DMS53 (cell line): ENCODE results near the gene NTM.

Experiments used
- DNase-seq: peaks from one replicate; lab custom pipeline; 2025; lab: John Stamatoyannopoulos, UW

The NTM gene

DNA sequence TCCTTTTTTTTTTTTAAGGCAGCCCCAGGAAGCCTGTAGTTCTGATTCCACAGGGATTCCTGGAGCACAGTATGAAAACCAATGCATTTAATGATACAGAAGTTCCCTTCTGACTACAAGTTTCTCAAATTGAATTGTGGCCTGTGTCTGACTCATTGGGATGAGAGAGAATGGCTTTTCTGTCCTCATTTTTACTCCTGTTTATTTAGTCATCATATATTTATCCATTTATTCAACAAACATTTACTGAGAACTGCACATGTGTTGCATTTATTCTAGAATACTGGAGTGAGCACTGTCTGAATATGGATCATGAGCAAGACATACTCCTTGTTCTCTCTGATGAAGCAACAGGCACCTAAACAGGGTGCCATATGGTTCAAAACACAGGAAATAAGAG, 231.2 kb downstream of the NTM start:
- DNase-seq: no peak

DNA sequence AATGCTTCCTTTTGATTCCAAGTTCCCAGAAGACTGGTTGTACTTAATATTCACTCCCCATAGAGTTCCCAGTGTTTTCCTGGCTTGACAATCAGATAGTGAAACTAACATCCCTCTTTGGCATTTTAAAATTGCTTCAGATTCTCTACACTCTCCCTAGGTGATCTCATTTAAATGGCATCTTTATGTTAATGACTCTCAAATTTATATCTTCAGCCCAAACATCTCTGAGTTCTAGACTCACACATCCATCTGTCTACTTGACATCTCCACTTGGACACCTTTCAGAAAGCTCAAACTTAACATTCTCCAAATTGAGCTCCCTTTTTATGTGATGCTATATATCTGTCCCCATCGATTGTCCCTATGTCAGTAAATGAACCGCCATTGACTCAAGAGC, 232.0 kb downstream of the NTM start:
- no peak for DNase-seq

DNA sequence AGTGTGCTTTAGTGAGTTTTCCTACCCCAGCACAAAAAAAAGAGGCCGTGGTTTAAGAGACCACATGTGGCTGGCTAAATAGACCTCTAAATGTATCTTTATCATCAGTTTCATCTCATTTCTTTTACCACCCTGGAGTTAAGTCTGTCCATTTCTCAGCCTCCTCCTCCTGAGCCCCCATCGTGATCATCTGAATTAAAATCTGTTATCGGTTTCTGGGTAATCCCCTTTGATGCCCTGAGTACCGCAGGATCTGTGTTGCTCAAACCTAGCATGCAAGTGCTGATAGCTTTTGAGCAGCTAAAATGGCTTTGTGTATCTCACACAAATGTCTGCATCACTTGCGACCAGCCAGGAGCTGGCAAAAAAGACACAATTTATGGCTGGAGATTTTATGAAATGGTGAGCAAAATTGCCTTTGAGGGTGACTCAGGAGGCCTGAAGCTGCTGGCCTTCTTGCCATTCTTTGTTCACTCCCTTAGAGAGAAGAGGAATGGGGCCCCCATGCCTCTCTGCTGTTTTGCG, 236.5 kb downstream of the NTM start:
- no peak for DNase-seq

DNA sequence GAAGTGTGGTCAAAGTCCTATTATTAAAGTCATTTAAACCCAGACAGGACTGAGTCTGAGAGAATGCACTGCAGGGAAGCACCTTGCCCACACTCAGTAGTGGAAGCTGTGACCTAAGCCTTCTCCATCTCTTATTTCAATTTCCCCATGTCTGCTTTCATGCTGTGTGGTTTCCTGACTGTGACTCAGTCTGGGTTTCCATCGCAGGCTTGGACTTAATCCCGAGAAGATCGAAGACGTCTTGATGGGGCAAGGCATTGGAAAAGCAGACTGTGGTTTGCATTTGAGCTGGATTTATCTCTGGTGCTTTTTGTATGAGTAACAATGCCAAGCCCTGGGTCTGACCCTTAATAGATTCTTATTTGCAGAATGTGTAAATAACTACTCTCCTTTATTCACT, 238.9 kb downstream of the NTM start:
- no peak for DNase-seq

DNA sequence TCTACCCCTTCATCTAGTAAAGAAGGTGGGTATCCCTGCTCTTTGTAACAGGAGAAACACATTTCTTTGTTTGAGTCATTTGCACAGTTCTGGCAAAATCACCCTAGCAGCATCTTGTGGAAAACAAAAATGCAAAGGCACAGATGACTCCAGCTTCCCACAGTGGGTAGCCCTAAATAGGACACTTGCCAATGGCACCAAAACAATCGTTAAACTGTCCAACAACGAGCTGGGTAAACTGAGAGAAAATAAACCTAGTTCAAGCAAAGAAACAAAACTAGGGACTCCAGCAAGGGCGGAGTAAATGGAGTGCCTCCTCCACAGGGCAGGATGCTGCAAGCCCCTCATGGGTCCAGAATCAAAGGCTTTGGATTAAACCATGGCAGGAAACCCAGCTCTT, 239.5 kb downstream of the NTM start:
- no peak for DNase-seq

DNA sequence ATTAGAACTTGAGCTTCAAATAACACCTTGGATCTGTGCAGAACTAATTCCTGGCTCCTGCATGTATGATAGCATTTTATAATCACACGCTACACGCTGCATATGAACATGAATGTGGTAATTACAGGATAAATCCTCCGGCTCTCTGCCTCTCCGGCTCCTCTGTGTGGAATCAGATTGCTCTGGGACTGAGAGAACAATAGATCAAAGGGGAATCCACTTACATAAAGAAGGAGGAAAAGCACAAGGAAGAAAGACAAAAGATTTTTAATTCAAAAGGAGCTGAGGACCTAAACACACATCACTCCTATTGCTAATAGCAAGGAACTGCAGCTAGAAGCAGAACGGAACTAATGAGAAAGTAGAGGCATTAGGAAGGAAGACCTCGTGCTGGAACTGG, 240.9 kb downstream of the NTM start:
- DNase-seq: no peak

DNA sequence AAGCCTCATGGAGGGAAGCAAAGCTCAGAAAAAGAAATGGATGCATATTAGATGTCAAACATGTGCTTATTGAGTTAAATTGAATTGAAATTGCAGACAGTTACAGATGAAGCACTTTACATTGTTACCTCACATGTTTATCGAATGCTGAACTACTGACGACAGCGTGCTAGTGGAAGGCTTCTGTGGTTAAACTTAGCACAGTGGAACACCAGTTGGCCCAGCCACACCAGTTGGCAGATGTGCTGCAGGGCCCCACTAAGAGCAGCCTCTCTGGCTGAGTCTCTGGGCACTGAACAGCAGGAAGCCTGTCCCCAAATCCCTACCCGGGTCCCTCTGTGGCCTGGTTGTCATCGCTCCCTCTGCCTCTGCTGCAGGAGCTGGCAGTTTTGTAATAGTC, 242.1 kb downstream of the NTM start:
- no peak for DNase-seq

DNA sequence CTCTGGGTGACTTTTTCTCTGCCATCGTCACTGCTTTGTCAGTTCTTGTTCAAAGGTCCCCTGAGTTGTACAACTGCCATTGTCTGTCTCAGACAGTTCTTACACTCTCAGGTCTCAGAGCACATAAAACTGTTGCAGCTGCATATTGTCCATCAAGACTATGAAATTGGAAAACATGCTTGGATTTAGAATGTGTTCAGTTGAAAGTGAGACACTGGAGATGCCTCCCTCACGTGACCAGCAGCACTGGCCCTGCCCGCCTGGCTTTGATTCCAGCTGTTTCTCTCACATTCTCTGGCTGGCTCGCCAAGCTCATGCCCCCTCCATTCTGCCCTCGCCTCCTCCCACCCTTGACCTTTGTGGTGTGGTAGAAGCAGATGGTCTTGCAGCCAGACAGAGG, 244.2 kb downstream of the NTM start:
- DNase-seq: no peak

DNA sequence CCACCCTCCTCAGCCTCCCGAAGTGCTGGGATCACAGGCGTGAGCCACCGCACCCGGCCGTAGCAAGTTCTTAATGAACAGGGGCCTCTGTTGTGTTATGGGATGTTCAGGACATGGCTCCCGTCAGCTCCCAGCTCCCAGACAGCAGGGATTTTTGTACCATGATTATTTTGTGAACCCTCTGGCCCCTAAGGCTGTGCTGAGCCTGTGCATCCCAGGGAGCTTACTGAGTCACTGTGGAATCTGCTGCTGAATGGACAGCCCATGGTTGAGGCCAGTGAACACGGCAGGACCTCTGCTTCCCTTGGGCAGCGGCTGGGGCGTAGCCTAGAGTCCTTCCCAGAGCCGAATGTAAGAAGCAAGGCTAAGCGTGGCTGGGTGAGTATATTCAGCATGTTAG, 245.2 kb downstream of the NTM start:
- no peak for DNase-seq

DNA sequence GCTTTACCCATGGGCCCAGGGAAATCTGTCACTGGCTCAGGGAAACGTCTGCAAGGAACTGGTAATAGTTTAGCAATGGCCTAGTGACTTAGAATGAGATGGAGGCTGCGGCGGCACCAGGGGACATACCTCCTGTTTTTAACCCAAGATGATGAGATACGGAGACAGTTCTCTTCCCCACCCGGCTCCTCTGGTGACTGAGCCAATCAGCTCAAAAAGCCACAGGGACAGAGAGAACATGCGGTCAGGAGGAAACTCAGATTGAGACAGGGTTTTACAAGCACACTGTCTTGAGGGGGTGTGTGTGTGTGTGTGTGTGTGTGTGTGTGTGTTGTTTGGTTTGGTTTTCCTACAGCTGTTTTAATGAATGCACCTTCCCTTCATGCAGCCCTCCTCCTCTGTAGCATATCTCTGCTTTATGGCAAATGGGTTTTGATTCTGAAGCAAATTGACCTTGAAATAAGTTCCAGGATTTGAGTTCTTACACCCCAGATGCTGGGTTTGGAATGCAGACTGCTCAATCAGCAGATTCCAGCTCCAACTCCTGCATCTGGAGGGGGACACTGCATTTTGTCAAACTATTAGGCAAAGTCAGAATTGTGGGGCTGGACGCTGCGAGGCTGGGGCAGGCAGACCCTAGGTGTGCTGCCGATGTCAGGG, 246.2 kb downstream of the NTM start:
- no peak for DNase-seq

DNA sequence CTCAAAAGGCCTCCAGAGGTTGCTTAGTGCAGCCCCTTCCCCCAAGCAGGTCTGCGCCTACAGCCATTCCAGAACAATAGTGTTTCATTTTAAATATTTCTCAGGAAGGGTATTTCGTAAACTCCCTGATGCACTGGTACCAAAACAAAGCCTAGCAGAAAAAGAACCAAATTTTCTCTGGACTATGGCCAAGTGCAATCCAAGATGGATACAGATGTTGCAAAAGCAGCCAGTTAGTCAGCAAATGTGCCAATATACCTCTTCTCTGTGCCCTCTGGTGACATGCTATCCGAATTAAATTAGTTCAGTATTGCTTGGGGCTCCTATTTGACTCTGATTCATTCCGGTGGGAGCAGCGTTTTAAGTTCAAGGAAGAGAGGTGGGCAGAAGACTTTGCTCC, 247.8 kb downstream of the NTM start:
- DNase-seq: no peak

DNA sequence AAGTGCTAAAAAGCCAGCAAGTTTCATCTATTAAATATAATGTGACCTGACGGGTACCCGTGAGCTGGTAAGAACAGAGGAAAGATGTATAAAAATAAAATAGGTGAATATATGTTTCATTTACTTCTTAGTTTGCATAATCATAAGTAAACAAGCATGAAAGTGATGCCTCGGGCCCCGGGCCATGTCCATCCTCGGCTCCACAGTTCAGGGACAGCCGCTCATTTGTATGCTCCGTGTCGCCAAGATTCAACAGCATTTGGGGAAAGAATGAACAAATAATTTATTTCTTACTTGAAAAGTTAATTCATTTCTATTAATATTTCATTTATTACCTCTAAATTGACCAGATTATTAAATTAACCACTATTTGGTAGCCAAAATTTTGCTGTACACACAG, 251.8 kb downstream of the NTM start:
- DNase-seq: no peak

DNA sequence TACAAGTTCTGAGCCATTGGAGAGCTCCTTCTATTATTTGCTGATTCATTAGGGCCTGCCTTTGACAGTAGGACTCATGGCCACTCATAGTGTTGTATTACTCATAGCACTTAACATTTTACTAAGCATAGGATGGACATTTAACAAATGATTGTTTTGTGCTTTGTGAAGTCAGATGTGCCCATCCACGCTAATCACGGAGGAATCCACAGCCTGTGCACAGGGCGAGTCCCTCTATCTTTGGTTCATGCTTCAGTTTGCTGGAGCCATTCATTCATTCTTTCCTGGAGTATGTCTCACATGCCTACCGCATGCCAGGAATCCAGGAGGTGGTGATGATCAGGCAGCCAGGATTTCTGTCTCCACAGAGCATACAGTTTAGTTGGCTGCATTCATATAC, 254.1 kb downstream of the NTM start:
- DNase-seq: no peak

DNA sequence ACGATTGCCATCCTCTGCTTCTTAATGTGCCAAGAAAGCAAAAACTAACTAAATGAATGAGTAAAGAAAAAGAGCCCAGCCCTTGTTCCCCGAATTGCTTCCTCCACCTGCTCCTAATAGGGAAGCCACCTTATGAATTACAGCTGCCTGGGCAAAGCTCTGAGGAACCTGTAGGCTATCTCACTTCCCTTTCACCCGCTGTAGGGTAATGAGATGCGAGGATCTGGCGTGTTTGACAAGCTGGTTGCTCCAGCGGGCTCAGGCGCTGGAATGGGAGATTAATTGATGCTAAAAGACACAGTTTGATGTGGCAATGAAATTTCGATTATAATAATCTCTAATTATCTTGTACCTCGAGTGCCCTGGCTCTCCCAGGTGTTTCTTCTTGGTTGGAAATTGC, 256.4 kb downstream of the NTM start:
- no peak for DNase-seq

DNA sequence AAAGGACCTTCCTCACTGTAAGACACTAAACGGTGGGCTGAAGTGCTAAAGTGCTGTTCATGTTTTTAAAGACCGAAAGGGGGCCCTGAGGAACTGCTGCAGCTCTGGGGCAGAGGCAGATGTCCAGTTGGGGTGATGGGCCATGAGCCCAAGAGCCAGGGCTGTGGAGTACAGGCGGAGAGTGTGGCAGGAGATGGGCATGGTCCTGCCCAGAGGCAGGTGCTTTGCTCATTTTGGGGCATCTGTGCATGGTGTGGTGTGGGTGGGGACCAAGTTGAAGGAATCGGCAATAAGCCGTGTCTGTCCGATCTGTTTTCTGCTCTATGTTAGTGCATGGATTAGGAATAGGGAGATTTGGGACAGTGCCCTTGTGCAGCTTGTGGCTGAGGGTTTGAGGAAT, 258.3 kb downstream of the NTM start:
- DNase-seq: no peak

DNA sequence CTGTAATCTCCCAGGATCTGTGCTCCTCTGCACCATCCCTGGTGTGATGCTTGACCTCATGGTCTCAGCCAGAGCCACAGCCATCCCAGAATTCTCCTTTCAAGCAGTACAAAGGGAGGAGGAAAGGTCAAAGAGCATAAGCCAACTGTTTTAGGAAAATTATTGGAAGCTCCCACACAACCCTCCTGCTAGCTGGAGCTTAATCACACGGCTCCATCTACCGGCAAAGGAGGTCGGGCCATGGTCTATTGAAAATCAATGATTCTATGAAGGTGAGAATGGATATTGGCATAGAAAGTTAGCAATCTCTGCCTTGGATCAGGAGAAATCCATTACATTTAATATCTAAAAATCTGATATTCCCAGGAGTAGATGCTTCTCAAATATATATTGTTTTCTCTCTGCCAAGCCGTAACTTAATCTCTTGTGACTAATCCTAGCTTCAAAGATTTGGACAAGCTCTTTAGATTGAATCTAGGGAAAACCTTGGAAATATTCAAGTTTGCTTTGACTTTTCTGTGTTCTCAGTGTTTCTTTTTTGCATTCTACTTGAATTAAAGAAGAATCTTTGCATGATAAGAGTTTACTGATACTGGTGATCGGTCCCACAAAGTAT, 259.6 kb downstream of the NTM start:
- peak; percentile 10 for DNase-seq

DNA sequence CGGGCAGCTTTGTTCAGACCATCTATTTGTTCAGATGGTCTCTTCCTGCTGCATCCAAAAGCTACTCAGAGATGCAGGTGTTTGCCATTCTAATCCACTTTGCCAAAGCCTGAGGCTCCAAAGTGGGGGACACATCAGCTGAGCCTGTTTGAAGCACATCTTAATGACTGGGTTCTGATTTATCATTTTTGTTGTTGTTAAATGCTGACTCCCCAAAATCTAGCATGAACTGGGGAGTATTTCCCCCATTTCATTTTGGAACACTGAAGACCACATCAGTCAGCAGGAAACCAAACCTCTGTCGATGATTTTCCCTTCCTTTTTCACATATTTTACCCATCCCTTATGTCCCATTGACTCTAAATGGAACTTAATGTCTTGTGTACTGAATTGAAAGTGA, 262.6 kb downstream of the NTM start:
- DNase-seq: no peak

DNA sequence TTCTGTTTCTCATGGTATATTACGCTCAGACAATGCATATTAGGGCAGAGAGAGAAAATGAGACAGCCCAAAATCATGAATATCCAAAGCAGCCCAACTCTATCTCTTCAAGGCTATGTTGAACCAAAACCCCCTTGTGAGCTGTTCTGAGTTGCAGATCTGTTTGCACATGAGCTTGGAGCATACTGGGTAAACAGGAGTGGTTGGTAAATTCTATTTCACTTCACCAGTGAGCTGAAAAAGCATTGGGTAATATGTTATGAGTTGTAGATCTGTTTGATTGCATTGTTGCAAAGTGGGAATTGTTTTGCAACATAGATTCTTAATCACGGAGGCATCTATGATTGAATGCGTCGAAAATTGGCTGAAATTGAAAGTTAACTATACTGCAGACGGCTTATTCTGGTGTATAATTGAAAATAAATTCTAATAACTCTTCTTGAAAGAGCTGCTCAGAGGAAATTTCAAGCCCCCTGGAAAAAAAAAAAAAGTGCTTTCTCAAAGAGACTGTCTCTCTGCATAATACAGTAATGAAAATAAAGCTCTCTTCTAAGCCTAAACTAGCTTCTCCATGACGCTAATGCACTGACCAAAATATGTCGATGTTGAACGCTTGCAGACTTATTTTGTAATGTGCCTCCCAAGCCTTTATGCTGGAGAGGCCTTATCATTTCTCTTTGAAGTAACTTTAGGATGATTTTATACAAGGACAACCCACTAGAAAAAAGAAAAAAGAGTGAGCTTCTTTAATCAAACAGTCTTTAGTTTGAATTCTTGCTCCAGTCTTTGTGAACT, 263.7 kb downstream of the NTM start:
- no peak for DNase-seq

DNA sequence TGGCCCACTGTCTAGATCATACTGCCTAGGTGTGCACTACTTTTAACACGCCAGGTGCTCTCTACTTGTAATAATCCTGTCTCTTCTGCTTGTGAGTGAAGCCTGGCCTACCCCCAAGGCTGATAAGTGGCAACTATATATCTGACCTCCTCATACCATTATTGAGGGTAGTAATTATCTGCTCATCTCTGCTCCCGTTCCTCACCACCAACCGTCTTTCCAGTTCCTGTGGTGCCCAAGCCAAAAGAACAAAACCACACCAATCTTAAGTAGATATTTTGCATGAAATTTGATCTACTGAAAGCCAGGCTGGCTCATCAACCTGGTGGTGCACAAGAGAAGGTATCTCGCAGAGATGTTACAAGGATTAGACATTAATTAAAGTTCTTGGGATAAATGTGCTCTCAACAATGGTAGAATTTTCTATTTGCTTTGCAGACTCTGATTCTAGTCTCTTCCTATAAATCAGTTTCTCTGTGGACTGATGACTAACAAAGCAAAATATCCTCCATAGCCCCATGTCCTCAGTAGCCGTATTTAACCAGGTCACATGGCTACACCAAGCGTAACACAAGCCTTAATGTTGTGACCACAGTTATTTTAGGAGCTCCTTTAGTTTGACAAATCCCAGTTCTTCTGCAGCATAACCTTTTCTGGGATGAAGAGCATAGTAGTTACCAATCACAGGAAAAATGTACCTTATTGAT, 267.2 kb downstream of the NTM start:
- no peak for DNase-seq

DNA sequence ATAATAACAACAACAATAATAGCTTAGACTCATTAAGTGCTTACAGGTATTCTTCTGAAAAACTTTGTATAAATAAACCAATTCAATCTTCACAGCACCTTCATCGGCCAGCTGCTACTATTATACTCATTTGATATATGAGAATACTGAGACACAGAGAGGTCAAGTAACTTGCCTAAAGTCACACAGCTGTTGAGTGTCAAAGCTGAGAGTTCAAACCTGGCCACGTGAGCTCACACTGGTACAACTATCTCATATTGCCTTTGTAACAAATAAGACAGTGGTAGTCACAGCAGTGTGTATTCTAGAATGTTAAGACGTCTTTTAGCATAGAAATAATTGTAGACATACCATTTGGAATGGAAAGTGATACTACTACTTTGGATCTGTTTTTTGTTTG, 268.5 kb downstream of the NTM start:
- DNase-seq: no peak

DNA sequence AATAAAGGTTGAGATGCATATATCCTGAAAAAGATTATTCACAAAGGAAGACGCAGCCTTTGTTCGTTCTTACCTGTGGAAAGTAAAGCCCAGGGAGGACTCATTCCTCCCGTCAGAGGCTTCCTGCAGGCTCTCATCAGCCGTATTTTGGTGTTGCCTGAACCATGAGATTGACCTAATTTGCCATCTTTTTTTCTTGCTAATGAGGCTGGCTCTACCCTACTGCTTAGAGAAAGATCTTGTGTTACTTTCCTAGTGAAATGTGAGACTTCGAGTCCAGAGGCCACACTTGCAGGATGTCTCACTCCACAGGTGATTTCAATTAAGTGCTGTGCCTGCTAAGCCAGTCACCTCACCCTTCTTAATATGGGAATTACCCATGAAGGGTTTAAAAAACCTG, 269.9 kb downstream of the NTM start:
- DNase-seq: no peak

DNA sequence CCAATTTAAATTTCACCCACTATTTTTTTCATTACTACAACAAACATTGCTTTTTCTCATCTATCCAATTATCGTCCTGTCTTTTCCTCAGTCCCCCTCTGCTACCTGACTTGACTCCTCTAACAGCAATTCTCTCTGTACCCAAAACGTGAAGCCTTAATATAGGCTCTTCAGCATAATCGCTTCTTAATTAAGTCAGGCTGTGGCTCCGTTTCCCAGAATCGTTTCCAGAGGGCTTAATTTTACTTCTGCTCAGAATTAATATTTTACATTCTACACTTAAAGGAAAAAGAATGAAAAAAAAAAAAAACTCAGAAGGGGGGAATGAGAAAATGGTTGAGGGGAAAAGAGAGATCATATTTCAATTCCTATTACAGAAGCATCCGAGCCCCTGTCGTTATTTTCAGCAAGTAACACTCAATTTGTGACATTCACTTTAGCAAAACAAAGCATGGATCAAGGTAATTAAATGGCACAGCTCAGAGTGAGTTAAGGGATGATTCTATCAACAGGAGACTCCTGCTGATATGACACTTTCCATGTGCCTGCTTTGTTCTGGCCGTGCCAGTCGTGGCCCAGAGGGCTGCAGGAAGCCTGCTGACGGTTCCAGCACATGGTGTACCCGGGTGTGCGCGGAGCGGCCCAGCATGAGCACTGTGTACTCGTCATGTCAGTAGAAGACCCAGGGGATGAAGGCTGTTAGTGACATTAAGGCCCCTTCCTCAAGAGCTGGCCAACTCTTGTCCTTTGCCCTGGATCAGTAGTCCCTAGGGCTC, 272.5 kb downstream of the NTM start:
- DNase-seq: no peak
